Measurements from ENCODE around the gene LPGAT1. TPM values are rescaled to one million over a fixed set of nuclear protein-coding genes. Genes with fewer than 3 reads are reported as not detected.

The LPGAT1 gene
- total RNA-seq, 1 donor from 2014 or later, result 34.7 TPM

DNA sequence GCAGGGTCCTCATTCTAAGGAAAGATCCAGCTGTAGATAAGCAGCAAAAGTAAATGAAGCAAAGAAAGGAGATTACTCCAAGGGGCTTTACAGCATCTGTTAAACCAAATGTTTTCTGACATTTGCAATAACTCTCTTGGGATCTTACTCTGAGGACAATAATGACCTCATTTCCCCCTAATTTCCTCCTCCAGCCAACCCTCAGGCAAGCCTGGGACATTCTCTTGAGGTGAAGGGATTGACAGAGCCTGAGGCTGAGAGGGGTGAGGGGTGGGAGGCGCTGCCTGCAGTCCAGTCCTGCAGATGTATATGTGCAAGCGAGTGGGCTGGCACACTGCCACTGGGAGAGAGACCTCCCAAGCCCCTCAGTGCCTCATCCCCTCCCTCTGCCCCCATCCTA is 114.6 kb downstream of the LPGAT1 start:
- Mint-ChIP-seq H3K4me1 (ENCODE audit: unreplicated experiment) (no peaks in the 10 kb centered on the region), H3K27ac (ENCODE audit: unreplicated experiment) (no peak overlapping the region), H3K27me3 (ENCODE audit: unreplicated experiment) (no peaks in the 10 kb centered on the region), H3K9me3 (ENCODE audit: unreplicated experiment) (no peaks in the 10 kb centered on the region), H3K4me3 (ENCODE audit: unreplicated experiment) (no peak overlapping the region), H3K36me3 (ENCODE audit: low read depth, unreplicated experiment) (no peaks in the 10 kb centered on the region)
- no peak for DNase-seq (ENCODE audit: low spot score)
- TF ChIP-seq, protein P1, sequence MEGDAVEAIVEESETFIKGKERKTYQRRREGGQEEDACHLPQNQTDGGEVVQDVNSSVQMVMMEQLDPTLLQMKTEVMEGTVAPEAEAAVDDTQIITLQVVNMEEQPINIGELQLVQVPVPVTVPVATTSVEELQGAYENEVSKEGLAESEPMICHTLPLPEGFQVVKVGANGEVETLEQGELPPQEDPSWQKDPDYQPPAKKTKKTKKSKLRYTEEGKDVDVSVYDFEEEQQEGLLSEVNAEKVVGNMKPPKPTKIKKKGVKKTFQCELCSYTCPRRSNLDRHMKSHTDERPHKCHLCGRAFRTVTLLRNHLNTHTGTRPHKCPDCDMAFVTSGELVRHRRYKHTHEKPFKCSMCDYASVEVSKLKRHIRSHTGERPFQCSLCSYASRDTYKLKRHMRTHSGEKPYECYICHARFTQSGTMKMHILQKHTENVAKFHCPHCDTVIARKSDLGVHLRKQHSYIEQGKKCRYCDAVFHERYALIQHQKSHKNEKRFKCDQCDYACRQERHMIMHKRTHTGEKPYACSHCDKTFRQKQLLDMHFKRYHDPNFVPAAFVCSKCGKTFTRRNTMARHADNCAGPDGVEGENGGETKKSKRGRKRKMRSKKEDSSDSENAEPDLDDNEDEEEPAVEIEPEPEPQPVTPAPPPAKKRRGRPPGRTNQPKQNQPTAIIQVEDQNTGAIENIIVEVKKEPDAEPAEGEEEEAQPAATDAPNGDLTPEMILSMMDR (IDR thresholded peaks at IDR 0.05; ENCODE audit: unreplicated experiment), result no peak

DNA sequence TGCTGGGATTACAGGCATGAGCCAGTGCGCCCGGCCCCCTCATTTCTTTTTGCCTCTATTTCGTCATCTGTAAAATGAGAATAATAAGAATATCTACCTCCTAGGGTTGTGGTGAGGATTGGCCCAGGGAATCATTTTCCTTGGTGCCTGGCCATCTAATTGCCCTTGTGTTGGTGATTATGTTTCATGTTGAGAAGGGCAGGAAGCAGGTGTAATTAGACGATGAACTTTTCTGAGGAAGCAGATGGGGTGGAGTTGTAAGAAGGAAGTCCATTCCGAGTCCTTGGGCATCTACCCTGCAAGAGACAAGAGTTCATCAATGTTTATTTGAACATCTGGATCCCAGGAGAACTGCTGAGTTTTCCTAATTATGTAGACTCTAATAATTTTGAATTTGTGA is 116.4 kb downstream of the LPGAT1 start:
- H3K9me3 Mint-ChIP-seq (ENCODE audit: unreplicated experiment), result no peaks in the 10 kb centered on the region
- DNase-seq (ENCODE audit: low spot score), result no peak
- H3K4me3 Mint-ChIP-seq (ENCODE audit: unreplicated experiment), result no peak overlapping the region
- H3K27ac Mint-ChIP-seq (ENCODE audit: unreplicated experiment), result no peak overlapping the region
- H3K4me1 Mint-ChIP-seq (ENCODE audit: unreplicated experiment), result no peaks in the 10 kb centered on the region
- H3K36me3 Mint-ChIP-seq (ENCODE audit: low read depth, unreplicated experiment), result no peaks in the 10 kb centered on the region
- TF ChIP-seq, protein P1 (IDR thresholded peaks at IDR 0.05; ENCODE audit: unreplicated experiment), result no peak
- H3K27me3 Mint-ChIP-seq (ENCODE audit: unreplicated experiment), result no peaks in the 10 kb centered on the region

DNA sequence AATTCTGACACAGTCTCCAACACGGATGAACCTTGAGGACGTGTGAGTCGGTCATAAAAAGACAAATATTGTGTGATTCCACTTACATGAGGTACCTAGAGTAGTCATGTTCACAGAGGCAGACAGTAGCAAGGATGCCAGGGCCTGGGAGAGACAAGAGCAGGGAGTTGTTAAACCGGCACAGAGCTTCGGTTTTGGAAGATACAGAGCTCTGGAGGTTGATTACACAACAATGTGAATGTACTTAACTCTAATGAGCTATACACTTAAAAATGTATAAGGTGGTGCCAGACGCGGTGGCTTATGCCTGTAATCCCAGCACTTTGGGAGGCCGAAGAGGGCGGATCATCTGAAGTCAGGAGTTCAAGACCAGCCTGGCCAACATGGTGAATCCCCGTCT is 117.3 kb downstream of the LPGAT1 start:
- TF ChIP-seq, protein P1 (IDR thresholded peaks at IDR 0.05; ENCODE audit: unreplicated experiment), result no peak
- no peaks in the 10 kb centered on the region for H3K4me1 Mint-ChIP-seq (ENCODE audit: unreplicated experiment)
- no peak overlapping the region for H3K4me3 Mint-ChIP-seq (ENCODE audit: unreplicated experiment)
- no peaks in the 10 kb centered on the region for H3K27me3 Mint-ChIP-seq (ENCODE audit: unreplicated experiment)
- no peaks in the 10 kb centered on the region for H3K9me3 Mint-ChIP-seq (ENCODE audit: unreplicated experiment)
- H3K27ac Mint-ChIP-seq (ENCODE audit: unreplicated experiment), result no peak overlapping the region
- H3K36me3 Mint-ChIP-seq (ENCODE audit: low read depth, unreplicated experiment), result no peaks in the 10 kb centered on the region
- DNase-seq (ENCODE audit: low spot score), result no peak

DNA sequence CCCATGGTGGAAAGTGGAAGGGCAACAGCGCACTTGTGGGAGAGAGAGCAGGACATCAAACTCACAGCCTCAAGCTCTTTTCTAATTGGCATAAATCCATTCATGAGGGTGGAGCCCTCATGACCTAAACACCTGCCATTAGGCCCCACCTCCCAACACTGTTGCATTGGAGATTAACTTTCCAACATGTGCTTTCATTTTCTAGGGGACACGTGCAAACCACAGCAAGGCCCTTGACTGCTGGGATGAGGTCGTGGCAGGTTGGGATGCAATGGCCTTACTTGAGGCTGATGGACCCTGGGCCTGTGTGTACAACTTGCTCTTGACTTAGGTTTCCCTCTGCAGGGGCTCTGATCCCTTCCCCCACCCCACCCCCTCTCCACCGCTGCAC is 119.3 kb downstream of the LPGAT1 start:
- TF ChIP-seq, protein P1 (IDR thresholded peaks at IDR 0.05; ENCODE audit: unreplicated experiment), result no peak
- no peaks in the 10 kb centered on the region for H3K27me3 Mint-ChIP-seq (ENCODE audit: unreplicated experiment)
- no peaks in the 10 kb centered on the region for H3K36me3 Mint-ChIP-seq (ENCODE audit: low read depth, unreplicated experiment)
- no peak overlapping the region for H3K27ac Mint-ChIP-seq (ENCODE audit: unreplicated experiment)
- no peak overlapping the region for H3K4me3 Mint-ChIP-seq (ENCODE audit: unreplicated experiment)
- no peak for DNase-seq (ENCODE audit: low spot score)
- H3K9me3 Mint-ChIP-seq (ENCODE audit: unreplicated experiment), result no peaks in the 10 kb centered on the region
- H3K4me1 Mint-ChIP-seq (ENCODE audit: unreplicated experiment), result no peaks in the 10 kb centered on the region

DNA sequence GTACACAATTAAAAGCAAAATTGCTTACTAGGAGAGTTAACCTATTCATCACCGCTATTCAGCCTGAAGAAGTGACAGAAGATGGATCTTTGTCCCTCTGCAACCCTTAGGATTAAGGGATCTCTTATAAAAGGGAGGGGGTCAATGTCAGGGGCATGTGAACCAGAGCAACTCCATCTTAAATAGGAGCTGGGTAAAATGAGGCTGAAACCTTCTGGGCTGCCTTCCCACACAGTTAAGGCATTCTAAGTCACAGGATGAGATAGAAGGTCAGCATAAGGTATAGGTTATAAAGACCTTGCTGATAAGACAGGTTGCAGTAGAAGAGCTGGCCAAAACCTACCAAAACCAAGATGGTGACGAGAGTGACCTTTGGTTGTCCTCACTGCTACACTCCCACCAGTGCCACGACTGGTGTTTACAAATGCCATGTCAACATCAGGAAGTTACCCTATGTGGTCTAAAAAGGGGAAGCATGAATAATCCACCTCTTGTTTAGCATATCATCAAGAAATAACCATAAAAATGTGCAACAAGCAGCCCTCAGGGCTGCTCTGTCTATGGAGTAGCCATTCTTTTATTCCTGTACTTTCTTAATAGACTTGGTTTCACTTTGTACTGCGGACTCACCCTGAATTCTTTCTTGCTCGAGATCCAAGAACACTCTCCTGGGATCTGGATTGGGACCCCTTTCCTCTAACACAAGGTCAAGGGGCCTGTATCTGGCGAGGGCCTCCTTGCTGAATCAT is 119.8 kb downstream of the LPGAT1 start:
- DNase-seq (ENCODE audit: low spot score), result no peak
- Mint-ChIP-seq H3K4me3 (ENCODE audit: unreplicated experiment) (no peak overlapping the region), H3K36me3 (ENCODE audit: low read depth, unreplicated experiment) (no peaks in the 10 kb centered on the region), H3K27ac (ENCODE audit: unreplicated experiment) (no peak overlapping the region), H3K27me3 (ENCODE audit: unreplicated experiment) (no peaks in the 10 kb centered on the region), H3K4me1 (ENCODE audit: unreplicated experiment) (no peaks in the 10 kb centered on the region), H3K9me3 (ENCODE audit: unreplicated experiment) (no peaks in the 10 kb centered on the region)
- TF ChIP-seq, protein P1 (IDR thresholded peaks at IDR 0.05; ENCODE audit: unreplicated experiment), result no peak

All from endothelial cell (in vitro differentiated cells).